ENCODE data around the gene NAPG. TPM values are rescaled to one million over a fixed set of nuclear protein-coding genes. Genes with fewer than 3 reads are reported as not detected.

NAPG gene
- total RNA-seq, 2 donors from 2014 or later: 35.3 to 42.9 TPM

- no peak for DNase-seq
- H3K4me3 ChIP-seq (ENCODE audit: low read length): no peak overlapping the region
- no peaks in the 10 kb centered on the region for H3K9me3 Mint-ChIP-seq
- peaks cover 27% of the 10 kb centered on the region for H3K36me3 ChIP-seq (ENCODE audit: control insufficient read depth, insufficient read depth, low read length)
- no peak overlapping the region for H3K9ac ChIP-seq (ENCODE audit: extremely low read depth, low read length, poor library complexity, severe bottlenecking)
- no peak overlapping the region for H3K4me3 Mint-ChIP-seq
- H3K27ac Mint-ChIP-seq: no peak overlapping the region
- no peaks in the 10 kb centered on the region for H3K4me1 ChIP-seq (ENCODE audit: control insufficient read depth, insufficient read depth, low read length)
- no peaks in the 10 kb centered on the region for H3K9me3 ChIP-seq (ENCODE audit: control insufficient read depth, low read length)
- no peaks in the 10 kb centered on the region for H3K27me3 Mint-ChIP-seq (ENCODE audit: insufficient read depth)
- peaks cover 14% of the 10 kb centered on the region for H3K36me3 Mint-ChIP-seq (ENCODE audit: low read depth)
- TF ChIP-seq CTCF (conservative IDR thresholded peaks at IDR 0.05): no peak
- 97 to 100% methylated on average over 3 of the region's 3 CpGs for WGBS, 2 experiments (ENCODE audit: insufficient coverage in 1 of 2, insufficient read length in 1 of 2)
- H3K27ac ChIP-seq (ENCODE audit: low read depth, low read length): no peak overlapping the region
- H3K4me1 Mint-ChIP-seq: peaks cover 21% of the 10 kb centered on the region
- H3K27me3 ChIP-seq (ENCODE audit: control insufficient read depth, insufficient read depth, low read length, poor library complexity, severe bottlenecking): no peaks in the 10 kb centered on the region
Measured at GRCh38 chr18:10530002-10530401, 4.2 kb downstream of the NAPG start.

- Mint-ChIP-seq H3K27me3 (ENCODE audit: insufficient read depth) (no peaks in the 10 kb centered on the region), H3K9me3 (no peaks in the 10 kb centered on the region), H3K36me3 (ENCODE audit: low read depth) (peaks cover 14% of the 10 kb centered on the region), H3K4me1 (peaks cover 21% of the 10 kb centered on the region), H3K4me3 (no peak overlapping the region), H3K27ac (no peak overlapping the region)
- Histone ChIP-seq H3K4me3 (ENCODE audit: low read length) (no peak overlapping the region), H3K27ac (ENCODE audit: low read depth, low read length) (no peak overlapping the region), H3K36me3 (ENCODE audit: control insufficient read depth, insufficient read depth, low read length) (peaks cover 28% of the 10 kb centered on the region), H3K4me1 (ENCODE audit: control insufficient read depth, insufficient read depth, low read length) (no peaks in the 10 kb centered on the region), H3K9ac (ENCODE audit: extremely low read depth, low read length, poor library complexity, severe bottlenecking) (no peak overlapping the region), H3K9me3 (ENCODE audit: control insufficient read depth, low read length) (no peaks in the 10 kb centered on the region), H3K27me3 (ENCODE audit: control insufficient read depth, insufficient read depth, low read length, poor library complexity, severe bottlenecking) (no peaks in the 10 kb centered on the region)
- no peak for DNase-seq
- 100% methylated on average over 1 of the region's 3 CpGs; no CpG with 5 or more reads in 1 of the 2 experiments for WGBS, 2 experiments (ENCODE audit: insufficient coverage in 1 of 2, insufficient read length in 1 of 2)
- TF ChIP-seq CTCF (conservative IDR thresholded peaks at IDR 0.05): no peak
Measured at GRCh38 chr18:10530852-10531251, 5.0 kb downstream of the NAPG start.

- no peak overlapping the region for H3K4me3 ChIP-seq (ENCODE audit: low read length)
Measured at GRCh38 chr18:10533111-10533510, 7.3 kb downstream of the NAPG start.

More at GRCh38 chr18:10533111-10533510, 7.3 kb downstream of the NAPG start:
- Histone ChIP-seq H3K27me3 (ENCODE audit: control insufficient read depth, insufficient read depth, low read length, poor library complexity, severe bottlenecking) (no peaks in the 10 kb centered on the region), H3K9me3 (ENCODE audit: control insufficient read depth, low read length) (no peaks in the 10 kb centered on the region), H3K27ac (ENCODE audit: low read depth, low read length) (no peak overlapping the region), H3K4me1 (ENCODE audit: control insufficient read depth, insufficient read depth, low read length) (no peaks in the 10 kb centered on the region), H3K9ac (ENCODE audit: extremely low read depth, low read length, poor library complexity, severe bottlenecking) (no peak overlapping the region), H3K36me3 (ENCODE audit: control insufficient read depth, insufficient read depth, low read length) (peaks cover 36% of the 10 kb centered on the region)
- H3K27ac Mint-ChIP-seq: no peak overlapping the region
- peaks cover 17% of the 10 kb centered on the region for H3K36me3 Mint-ChIP-seq (ENCODE audit: low read depth)
- DNase-seq: no peak
- TF ChIP-seq CTCF (conservative IDR thresholded peaks at IDR 0.05): no peak
- no peaks in the 10 kb centered on the region for H3K27me3 Mint-ChIP-seq (ENCODE audit: insufficient read depth)
- 92% methylated on average over 1 of the region's 2 CpGs; no CpG with 5 or more reads in 1 of the 2 experiments for WGBS, 2 experiments (ENCODE audit: insufficient coverage in 1 of 2, insufficient read length in 1 of 2)
- no peaks in the 10 kb centered on the region for H3K9me3 Mint-ChIP-seq
- H3K4me1 Mint-ChIP-seq: peaks cover 13% of the 10 kb centered on the region
- no peak overlapping the region for H3K4me3 Mint-ChIP-seq

Measured in endodermal cell (in vitro differentiated cells).